Rectal smooth muscle tissue (tissue), 1 donor: ENCODE measurements around the gene SERPINB8.
A peak's percentile ranks its signal among the peaks of the same experiment; 100 is the strongest.

Experiments
- H3K27ac ChIP-seq: one replicate; pipeline ENCODE4 v1.7.0; 2013; ENCODE audit warnings: low read depth, low read length, inconsistent platforms
- H3K27me3 ChIP-seq: one replicate; pipeline ENCODE4 v1.7.0; 2013; ENCODE audit warnings: low read length; ENCODE audit not compliant: control insufficient read depth, insufficient read depth
- H3K36me3 ChIP-seq: one replicate; pipeline ENCODE4 v1.7.0; 2013; ENCODE audit warnings: low read length; ENCODE audit not compliant: control insufficient read depth, insufficient read depth
- H3K4me1 ChIP-seq: one replicate; pipeline ENCODE4 v1.7.0; 2013; ENCODE audit warnings: low read length; ENCODE audit not compliant: control insufficient read depth, insufficient read depth
- H3K4me3 ChIP-seq: one replicate; pipeline ENCODE4 v1.7.0; 2013; ENCODE audit warnings: low read length
- H3K9ac ChIP-seq: one replicate; pipeline ENCODE4 v1.7.0; 2013; ENCODE audit warnings: low read length

SERPINB8 gene

DNA sequence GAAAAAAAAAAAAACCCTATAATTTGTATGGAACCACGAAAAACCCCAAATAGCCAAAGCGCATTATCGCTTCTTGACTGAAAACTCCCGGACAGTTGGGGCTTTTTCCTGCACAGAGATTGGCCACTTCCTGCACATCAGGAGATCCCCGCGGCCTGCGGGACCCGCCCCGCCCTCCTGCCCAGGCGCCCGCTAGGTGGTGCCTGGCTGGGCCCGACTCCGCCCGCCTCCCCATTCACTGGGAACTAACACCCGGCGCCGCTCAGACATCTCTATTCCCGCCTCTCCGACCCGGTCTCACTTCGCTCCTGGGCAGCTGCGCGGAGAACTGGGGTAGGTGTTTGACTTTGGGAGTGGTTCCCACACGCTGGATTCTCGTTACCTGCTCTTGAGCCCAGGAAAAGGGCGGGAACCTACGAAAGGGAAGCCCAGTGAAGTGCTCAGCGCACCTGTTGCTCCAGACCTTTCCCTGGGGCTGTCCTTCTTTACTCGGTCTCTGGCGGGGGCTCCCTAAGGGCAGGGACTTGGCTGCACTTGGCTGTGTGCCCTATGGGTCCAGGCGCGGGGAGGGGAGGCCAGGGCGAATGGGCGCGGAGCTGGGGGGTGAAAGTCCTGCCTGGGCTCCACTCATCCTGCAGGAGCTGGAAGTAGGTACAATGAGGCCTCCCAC lies 20.7 kb upstream of the SERPINB8 start, which contains the start of gene HMSD:
TSS of gene HMSD (plus strand) at position 234 of the 670 bp plus-strand sequence. CDS start 4,155 bp downstream, outside the sequence.
- Histone ChIP-seq H3K27ac (no peak within 1 kb of the TSS), H3K4me1 (no peaks in the 10 kb centered on the region), H3K27me3 (no peaks in the 10 kb centered on the region), H3K36me3 (no peaks in the 10 kb centered on the region), H3K4me3 (peak within 1 kb of the TSS; percentile 40), H3K9ac (no peak within 1 kb of the TSS)

DNA sequence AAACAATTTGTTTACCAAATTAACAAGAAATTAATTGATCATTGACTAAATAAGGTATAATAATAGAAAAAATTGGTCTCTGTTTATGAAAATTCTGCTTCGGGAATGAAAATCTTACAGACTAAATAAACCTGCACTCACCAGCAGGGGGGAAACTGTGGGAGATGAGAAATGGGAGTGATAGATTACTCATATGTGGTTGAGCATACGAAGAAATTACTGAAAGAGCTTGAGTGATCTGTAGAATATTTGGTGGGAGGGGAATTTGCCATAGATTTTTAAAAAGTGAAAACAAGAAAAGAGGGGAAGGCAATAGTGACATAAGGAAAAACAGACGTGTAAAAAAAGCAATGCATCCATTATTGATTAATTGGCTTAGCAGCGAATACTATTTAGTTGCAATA lies 18.6 kb upstream of the SERPINB8 start:
- Histone ChIP-seq H3K4me1 (no peaks in the 10 kb centered on the region), H3K36me3 (no peaks in the 10 kb centered on the region), H3K9ac (no peak overlapping the region), H3K4me3 (no peak overlapping the region), H3K27ac (no peak overlapping the region), H3K27me3 (no peaks in the 10 kb centered on the region)

DNA sequence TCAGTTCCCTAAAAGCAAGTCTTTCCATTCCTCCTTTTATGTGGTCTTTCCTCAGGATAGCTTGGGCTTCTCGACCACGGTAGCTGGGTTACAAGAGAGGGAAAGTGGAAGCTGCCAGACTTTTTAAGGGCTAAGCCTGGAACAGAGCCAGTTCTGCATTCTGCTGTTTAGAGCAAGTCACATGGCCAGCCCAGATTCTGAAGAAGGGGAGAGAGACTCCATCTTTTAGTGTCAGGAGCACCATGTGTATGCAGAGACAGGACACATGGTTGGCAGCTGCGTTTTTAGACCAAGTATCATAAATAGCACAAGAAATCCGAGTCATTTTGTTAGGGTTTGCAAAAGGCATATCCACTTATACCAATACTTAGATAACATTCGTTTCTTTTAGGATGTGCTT lies 16.1 kb upstream of the SERPINB8 start:
- Histone ChIP-seq H3K27ac (no peak overlapping the region), H3K4me1 (no peaks in the 10 kb centered on the region), H3K27me3 (no peaks in the 10 kb centered on the region), H3K9ac (no peak overlapping the region), H3K4me3 (no peak overlapping the region), H3K36me3 (no peaks in the 10 kb centered on the region)

DNA sequence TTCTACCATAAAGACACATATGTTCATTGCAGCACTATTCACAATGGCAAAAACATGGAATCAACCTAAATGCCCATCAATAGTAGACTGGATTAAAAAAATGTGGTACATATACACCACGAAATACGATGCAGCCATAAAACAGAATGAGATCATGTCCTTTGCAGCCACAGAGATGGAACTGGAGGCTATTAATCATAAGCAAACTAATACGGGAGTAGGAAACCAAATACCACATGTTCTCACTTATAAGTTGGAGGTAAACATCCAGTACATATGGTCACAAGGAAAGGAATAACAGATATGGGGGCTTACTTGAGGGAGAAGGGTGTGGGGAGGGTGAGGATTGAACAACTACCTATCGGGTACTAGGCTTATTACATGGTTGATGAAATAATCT lies 13.1 kb upstream of the SERPINB8 start:
- H3K9ac ChIP-seq: no peak overlapping the region

DNA sequence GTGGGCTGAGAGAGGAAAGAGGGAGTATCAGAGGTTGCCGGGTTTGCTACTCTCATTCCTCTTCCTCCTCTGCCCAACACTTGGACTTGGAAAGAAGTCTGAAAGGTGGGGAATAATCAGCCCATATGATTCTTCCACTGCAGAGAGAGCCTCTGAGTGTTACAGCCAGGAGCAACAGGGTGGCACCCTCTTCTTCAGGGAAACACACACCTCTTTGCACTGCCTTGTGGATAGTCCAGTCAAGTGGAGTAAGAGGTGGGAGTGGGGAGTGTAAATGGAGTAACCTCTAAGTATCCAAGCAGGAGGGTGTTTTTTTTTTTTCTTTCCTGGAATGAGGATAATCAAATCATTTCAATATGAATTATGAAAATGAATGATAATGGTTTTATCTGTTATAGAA lies 9.0 kb upstream of the SERPINB8 start:
- no peak overlapping the region for H3K27ac ChIP-seq
- H3K4me1 ChIP-seq: no peaks in the 10 kb centered on the region
- H3K27me3 ChIP-seq: no peaks in the 10 kb centered on the region
- no peak overlapping the region for H3K4me3 ChIP-seq
- H3K36me3 ChIP-seq: no peaks in the 10 kb centered on the region
- H3K9ac ChIP-seq: no peak overlapping the region

More for the DNA sequence above, 13.1 kb upstream of the SERPINB8 start:
- Histone ChIP-seq H3K4me1 (no peaks in the 10 kb centered on the region), H3K27ac (no peak overlapping the region), H3K36me3 (no peaks in the 10 kb centered on the region), H3K4me3 (no peak overlapping the region), H3K27me3 (no peaks in the 10 kb centered on the region)

DNA sequence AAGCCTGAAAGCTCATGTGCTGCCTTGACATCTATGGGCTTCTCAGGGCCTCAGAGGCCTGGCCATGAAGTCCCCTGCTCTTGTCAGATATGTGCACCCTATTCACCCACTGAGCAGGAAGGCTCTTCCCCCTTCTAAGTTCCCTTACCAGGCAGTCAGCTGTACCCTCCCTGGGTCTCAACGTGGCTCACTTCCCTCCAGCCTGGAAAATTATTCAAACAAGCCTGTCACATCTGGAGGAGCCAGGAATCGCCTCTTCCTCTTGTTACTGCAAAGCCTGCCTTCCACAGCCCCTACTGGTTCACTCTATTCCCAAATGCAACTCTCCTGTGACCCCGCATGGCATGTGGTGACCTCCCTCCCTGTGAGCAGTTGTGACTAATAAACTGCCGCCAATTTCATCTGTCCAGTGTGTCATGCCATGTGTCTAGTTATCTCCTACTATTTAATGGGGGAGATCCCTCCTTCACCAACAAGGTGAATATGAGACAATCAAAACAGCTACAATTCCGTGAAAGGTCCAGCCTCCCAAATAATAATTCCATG lies 8.4 kb upstream of the SERPINB8 start:
- Histone ChIP-seq H3K9ac (no peak overlapping the region), H3K4me3 (no peak overlapping the region)

DNA sequence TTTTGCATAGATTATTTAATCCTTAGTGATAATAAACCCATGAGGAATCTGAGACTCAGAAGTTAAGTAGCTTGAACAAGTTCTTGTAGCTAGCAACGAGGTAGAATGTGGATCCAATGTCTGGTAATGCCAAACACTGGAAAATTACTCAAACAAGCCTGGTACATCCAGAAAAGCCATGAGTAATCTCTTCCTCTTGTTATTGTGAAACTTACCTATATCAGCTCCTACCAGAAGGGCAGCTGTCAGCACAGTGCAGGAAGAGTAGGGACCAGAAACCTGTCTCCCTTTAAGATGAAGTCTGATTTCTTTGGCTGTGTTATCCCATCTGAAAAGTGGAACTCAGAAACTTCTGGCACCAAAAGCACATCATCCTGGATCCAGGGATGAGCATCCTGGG lies 7.7 kb upstream of the SERPINB8 start:
- Histone ChIP-seq H3K27ac (no peak overlapping the region), H3K9ac (no peak overlapping the region)

More for the DNA sequence above, 8.4 kb upstream of the SERPINB8 start:
- Histone ChIP-seq H3K27ac (no peak overlapping the region), H3K4me1 (no peaks in the 10 kb centered on the region), H3K27me3 (no peaks in the 10 kb centered on the region), H3K36me3 (no peaks in the 10 kb centered on the region)

DNA sequence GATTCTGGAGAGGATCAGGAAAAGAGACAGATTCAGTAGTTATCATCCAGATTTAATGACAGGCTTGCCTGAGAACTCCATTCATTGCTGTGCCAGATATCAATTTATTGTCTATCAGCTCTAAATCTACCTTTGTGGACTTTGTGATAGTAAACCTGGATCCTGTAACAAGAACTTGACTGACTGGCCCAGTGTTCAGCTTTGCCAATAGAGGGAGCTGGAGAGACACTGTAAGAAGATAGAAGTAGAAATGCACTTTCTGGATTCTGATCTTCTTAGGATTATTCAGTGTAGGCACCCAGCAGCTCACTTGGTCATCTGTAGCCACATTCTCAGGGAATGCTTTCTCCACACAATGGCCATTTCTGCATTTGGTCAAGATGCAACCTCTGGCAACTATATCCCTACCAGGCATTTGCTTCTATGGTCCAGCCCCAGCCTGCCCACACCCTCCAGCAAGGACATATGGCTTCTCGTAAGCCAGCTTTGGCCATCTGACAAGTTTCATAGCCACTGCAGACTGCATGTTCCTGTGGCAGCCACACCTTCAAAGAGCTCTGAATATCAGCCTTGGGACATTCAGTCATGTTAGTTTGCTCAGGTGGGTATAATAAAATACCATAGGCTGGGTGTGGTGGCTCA lies 6.1 kb upstream of the SERPINB8 start:
- H3K9ac ChIP-seq: no peak overlapping the region
- no peaks in the 10 kb centered on the region for H3K36me3 ChIP-seq
- H3K4me1 ChIP-seq: no peaks in the 10 kb centered on the region
- no peak overlapping the region for H3K4me3 ChIP-seq
- no peak overlapping the region for H3K27ac ChIP-seq
- H3K27me3 ChIP-seq: no peaks in the 10 kb centered on the region

More for the DNA sequence above, 7.7 kb upstream of the SERPINB8 start:
- H3K36me3 ChIP-seq: no peaks in the 10 kb centered on the region
- H3K27me3 ChIP-seq: no peaks in the 10 kb centered on the region
- no peaks in the 10 kb centered on the region for H3K4me1 ChIP-seq
- no peak overlapping the region for H3K4me3 ChIP-seq

DNA sequence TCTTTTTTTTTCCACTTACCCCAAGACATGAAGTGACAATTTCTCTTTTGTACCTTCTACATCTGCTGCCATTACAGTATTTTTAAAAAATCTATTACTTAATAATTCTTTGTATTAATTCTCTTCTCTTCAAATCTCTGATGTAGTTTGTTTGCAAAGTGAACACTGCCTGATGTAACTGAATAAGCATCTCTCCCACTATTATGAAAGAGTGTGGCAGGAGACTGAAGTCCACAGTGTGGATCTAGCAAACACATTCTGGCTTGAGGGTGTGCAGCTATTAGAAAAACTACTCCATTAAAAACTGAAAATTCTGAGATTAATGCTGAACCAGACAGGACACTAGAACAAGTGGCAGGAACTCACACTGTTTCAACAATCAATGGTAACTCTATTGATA lies 5.0 kb upstream of the SERPINB8 start:
- no peaks in the 10 kb centered on the region for H3K36me3 ChIP-seq
- no peaks in the 10 kb centered on the region for H3K27me3 ChIP-seq
- H3K27ac ChIP-seq: no peak overlapping the region
- H3K4me1 ChIP-seq: no peaks in the 10 kb centered on the region
- H3K4me3 ChIP-seq: no peak overlapping the region
- H3K9ac ChIP-seq: no peak overlapping the region

DNA sequence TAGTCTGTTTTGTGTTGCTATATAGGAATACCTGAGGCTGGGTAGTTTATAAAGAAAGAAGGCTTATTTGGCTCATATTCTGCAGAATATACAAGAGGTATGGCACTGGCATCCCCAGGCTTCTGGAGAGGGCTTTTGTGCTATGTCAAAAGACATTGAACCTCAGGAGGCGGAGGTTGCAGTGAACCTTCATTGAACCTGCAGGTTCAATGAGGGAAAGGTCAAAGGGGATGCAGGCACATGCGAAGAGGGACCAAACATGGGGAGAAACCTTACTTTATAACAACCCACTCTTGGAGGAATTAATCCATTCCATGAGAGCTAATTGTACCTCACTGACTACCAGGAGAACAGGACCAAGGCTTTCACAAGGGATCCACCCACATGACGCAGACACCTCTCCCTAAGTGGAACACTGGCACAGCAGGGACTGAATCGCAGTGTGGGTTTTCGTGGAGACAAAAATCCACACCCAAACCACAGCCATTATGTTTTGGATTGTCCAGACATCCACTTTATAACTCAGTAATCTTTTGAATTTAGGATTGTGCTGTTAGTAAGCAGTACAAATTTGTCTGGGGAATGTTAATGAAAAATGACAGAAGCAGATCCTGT lies 4.1 kb upstream of the SERPINB8 start:
- no peak overlapping the region for H3K4me3 ChIP-seq
- H3K9ac ChIP-seq: no peak overlapping the region
- no peak overlapping the region for H3K27ac ChIP-seq
- no peaks in the 10 kb centered on the region for H3K4me1 ChIP-seq
- H3K27me3 ChIP-seq: no peaks in the 10 kb centered on the region
- no peaks in the 10 kb centered on the region for H3K36me3 ChIP-seq

DNA sequence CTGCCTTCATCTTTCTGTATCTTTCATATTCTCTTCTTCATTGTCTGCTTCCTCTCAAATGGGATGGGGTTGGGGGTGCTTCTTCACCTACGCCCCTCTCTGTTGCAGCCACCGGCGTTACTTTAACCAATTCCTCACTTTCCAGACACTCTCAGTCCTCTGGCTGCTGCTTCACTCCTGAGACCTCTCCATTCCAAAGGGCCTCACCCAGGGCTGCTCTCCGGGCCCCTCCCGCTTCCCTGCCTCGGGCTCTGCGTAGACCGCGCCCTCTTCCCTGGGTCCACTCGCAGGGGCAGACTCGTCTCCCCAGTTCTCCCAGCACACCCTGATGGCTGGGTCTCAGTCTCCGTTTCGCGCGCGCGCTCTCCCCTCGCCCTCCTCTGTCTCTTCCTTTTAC lies 926 bp downstream of the SERPINB8 start:
- peak overlapping the region; percentile 87 for H3K4me3 ChIP-seq
- peak overlapping the region; percentile 67 for H3K9ac ChIP-seq
- no peaks in the 10 kb centered on the region for H3K36me3 ChIP-seq
- H3K27ac ChIP-seq: peak overlapping the region; percentile 92
- H3K27me3 ChIP-seq: no peaks in the 10 kb centered on the region
- no peaks in the 10 kb centered on the region for H3K4me1 ChIP-seq

DNA sequence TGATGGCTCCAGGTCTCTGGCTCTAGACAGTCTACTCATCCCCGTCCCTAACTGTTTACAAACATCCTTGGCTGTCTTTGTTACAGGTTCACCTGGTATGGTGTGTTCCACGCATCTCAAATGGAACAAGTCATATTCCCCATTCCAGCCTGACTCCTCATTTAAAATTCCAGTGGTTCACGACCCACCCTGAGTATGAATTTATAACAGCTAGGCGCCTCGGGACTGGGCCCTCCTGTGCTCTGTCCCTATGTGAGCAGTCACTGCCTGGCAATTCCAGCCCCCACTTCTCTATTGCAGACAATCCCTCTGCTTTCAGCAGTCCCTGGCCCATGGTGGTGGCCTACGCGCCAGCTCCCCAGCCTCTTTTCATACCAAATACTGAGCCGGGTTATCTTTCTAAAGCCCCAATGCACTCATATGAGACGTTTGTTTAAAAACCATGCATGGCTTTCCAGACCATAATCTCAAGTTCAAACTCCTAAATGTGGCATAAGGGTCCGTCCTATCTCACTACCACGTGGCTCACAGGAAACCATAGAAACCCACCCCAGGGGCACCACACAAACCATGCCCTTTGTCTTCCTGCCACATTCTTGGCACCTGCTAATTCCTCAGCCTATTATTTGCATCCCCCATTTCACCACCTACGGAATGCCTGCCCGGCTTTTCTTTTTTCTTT lies 1.6 kb downstream of the SERPINB8 start:
- H3K36me3 ChIP-seq: no peaks in the 10 kb centered on the region
- H3K9ac ChIP-seq: no peak overlapping the region
- H3K27ac ChIP-seq: peak overlapping the region; percentile 92
- H3K4me1 ChIP-seq: no peaks in the 10 kb centered on the region
- H3K4me3 ChIP-seq: peak overlapping the region; percentile 87
- H3K27me3 ChIP-seq: no peaks in the 10 kb centered on the region
